MCF 10A (cell line): ENCODE measurements around the gene LDB1. TPM values are rescaled to one million over a fixed set of nuclear protein-coding genes. Genes with fewer than 3 reads are reported as not detected.
A peak's percentile ranks its signal among the peaks of the same experiment; 100 is the strongest.

ENCODE experiments used
- BruUV-seq: library from RNA; stranded (reverse); fragments of 400-500 nt; replicated peaks from 2 replicates; lab custom pipeline; 2021; lab: Mats Ljungman, UMichigan
- CTCF ChIA-PET: fragments of 300-600 bp; sonication (Branson Sonifier 250); formaldehyde crosslinking; extraction: SDS; loops from one replicate; lab custom pipeline; 2021; ENCODE audit warnings: antibody characterized with exemption, inconsistent platforms; lab: Yijun Ruan, JAX
- POLR2A ChIA-PET: fragments of 300-600, 350-650 bp; sonication (Branson Sonifier 250); formaldehyde crosslinking; extraction: SDS; loops from one replicate; lab custom pipeline; 2020; ENCODE audit warnings: antibody characterized with exemption, inconsistent platforms; lab: Yijun Ruan, JAX
- DNase-seq: peaks from one replicate; pipeline ENCODE4 v3.0.0-alpha.2; 2018; ENCODE audit not compliant: unreplicated experiment
- H3K27ac Mint-ChIP-seq: one replicate; pipeline ENCODE4 v1.8.0; 2022; ENCODE audit warnings: mild to moderate bottlenecking, low read depth, mixed read lengths; ENCODE audit not compliant: unreplicated experiment
- H3K27me3 Mint-ChIP-seq: one replicate; pipeline ENCODE4 v1.8.0; 2022; ENCODE audit warnings: mixed read lengths; ENCODE audit not compliant: insufficient read depth, unreplicated experiment
- H3K36me3 Mint-ChIP-seq: one replicate; pipeline ENCODE4 v1.8.0; 2022; ENCODE audit warnings: mild to moderate bottlenecking, moderate library complexity, mixed read lengths; ENCODE audit not compliant: insufficient read depth, unreplicated experiment
- H3K4me1 Mint-ChIP-seq: one replicate; pipeline ENCODE4 v1.8.0; 2022; ENCODE audit warnings: mixed read lengths; ENCODE audit not compliant: insufficient read depth, unreplicated experiment
- H3K4me3 Mint-ChIP-seq: one replicate; pipeline ENCODE4 v1.8.0; 2022; ENCODE audit warnings: mild to moderate bottlenecking, moderate library complexity, mixed read lengths; ENCODE audit not compliant: unreplicated experiment
- H3K9me3 Mint-ChIP-seq: one replicate; pipeline ENCODE4 v1.8.0; 2022; ENCODE audit warnings: mixed read lengths; ENCODE audit not compliant: unreplicated experiment
- intact Hi-C: fragments of 100-400 bp; cut with micrococcal nuclease; formaldehyde crosslinking; loops from 2 replicates; pipeline ENCODE4 v1.14.1; 2022
- total RNA-seq: library from RNA; stranded (reverse); gene quantifications from 2 replicates; pipeline ENCODE4 v1.2.3, GENCODE V29; 2022
- TF ChIP-seq, protein P1 (sequence below): fragments of 200-600 bp; IDR thresholded peaks from one replicate; pipeline ENCODE4 v1.8.0; 2022; ENCODE audit warnings: antibody characterized with exemption, mild to moderate bottlenecking; ENCODE audit not compliant: unreplicated experiment

Gene LDB1
- total RNA-seq, 1 experiment from 2014 or later = 28.9 TPM

DNA sequence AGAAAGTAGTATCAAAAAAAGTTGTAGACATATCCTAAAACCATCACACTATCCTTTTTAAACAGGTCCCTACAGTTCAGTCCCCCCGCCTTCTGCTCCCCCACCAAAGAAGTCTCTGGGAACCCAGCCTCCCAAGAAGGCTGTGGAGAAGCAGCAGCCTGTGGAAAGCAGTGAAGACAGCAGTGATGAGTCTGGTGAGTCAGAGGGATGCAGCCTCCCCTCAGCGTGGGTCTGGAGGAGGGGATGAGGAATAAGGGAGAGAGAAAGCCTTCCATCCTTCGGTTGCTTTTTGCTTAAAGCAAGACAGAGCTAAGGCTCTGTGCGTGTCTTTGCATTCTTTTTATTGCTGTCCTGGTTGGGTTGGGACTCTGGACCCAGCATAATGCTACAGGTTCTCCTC is 39.7 kb upstream of the LDB1 start:
- TF ChIP-seq, protein P1, sequence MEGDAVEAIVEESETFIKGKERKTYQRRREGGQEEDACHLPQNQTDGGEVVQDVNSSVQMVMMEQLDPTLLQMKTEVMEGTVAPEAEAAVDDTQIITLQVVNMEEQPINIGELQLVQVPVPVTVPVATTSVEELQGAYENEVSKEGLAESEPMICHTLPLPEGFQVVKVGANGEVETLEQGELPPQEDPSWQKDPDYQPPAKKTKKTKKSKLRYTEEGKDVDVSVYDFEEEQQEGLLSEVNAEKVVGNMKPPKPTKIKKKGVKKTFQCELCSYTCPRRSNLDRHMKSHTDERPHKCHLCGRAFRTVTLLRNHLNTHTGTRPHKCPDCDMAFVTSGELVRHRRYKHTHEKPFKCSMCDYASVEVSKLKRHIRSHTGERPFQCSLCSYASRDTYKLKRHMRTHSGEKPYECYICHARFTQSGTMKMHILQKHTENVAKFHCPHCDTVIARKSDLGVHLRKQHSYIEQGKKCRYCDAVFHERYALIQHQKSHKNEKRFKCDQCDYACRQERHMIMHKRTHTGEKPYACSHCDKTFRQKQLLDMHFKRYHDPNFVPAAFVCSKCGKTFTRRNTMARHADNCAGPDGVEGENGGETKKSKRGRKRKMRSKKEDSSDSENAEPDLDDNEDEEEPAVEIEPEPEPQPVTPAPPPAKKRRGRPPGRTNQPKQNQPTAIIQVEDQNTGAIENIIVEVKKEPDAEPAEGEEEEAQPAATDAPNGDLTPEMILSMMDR = no peak
- CTCF ChIA-PET = interaction anchor here (0.6 to 5.3 kb wide), 7 partner anchors 9 to 945 kb away, joined by 3 to 31 read pairs (median 6); no protein-coding TSS in a partner anchor
- Mint-ChIP-seq H3K27ac (no peak overlapping the region), H3K36me3 (peaks cover 88% of the 10 kb centered on the region), H3K27me3 (no peaks in the 10 kb centered on the region), H3K4me3 (no peak overlapping the region), H3K4me1 (no peaks in the 10 kb centered on the region), H3K9me3 (no peaks in the 10 kb centered on the region)
- intact Hi-C loops = no loop called here
- no TSS peak for BruUV-seq
- POLR2A ChIA-PET = no interaction called here
- no peak for DNase-seq

DNA sequence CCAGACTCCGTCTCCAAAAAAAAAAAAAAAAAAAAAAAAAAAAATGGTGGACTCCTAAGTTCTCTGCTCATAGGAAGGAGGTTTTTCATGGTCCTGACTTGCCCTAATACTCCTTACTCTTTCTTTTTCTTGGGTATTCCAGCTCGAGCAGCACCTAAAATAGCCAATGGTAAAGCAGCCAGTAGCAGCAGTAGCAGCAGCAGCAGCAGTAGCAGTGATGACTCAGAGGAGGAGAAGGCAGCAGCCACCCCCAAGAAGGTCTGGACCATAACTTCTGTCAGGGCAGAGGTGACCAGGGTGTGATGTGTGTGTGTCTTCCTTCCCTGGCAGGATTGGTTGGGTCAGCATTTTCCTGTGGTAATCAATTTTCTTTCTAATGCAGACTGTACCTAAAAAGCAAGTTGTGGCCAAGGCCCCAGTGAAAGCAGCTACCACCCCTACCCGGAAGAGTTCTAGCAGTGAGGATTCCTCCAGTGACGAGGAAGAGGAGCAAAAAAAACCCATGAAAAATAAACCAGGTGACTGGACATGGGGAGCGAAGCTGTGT is 39.0 kb upstream of the LDB1 start:
- ChIA-PET CTCF (interaction anchor here (0.6 to 5.3 kb wide), 8 partner anchors 10 to 1255 kb away, joined by 3 to 31 read pairs (median 4); no protein-coding TSS in a partner anchor), POLR2A (no interaction called here)
- no peaks in the 10 kb centered on the region for H3K27me3 Mint-ChIP-seq
- DNase-seq = no peak
- no peaks in the 10 kb centered on the region for H3K9me3 Mint-ChIP-seq
- no peaks in the 10 kb centered on the region for H3K4me1 Mint-ChIP-seq
- BruUV-seq = no TSS peak
- TF ChIP-seq, protein P1 = no peak
- no peak overlapping the region for H3K27ac Mint-ChIP-seq
- H3K4me3 Mint-ChIP-seq = no peak overlapping the region
- peaks cover 95% of the 10 kb centered on the region for H3K36me3 Mint-ChIP-seq
- intact Hi-C loops = no loop called here

DNA sequence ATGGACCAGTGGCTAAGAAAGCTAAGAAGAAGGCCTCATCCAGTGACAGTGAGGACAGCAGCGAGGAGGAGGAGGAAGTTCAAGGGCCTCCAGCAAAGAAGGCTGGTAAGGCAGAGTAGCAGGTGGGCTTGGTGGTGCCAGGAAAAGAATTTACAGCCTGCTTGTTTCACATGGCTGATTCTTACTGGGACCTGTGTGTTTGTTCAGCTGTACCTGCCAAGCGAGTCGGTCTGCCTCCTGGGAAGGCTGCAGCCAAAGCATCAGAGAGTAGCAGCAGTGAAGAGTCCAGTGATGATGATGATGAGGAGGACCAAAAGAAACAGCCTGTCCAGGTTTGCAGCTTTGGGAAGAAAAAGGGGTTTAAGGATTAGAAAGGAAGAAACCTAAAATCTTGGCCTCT is 37.1 kb upstream of the LDB1 start:
- POLR2A ChIA-PET = interaction anchor here (0.6 to 1.8 kb wide), 5 partner anchors 12 to 344 kb away, joined by 3 to 5 read pairs (median 4); no protein-coding TSS in a partner anchor
- intact Hi-C loops = no loop called here
- CTCF ChIA-PET = interaction anchor here (0.7 to 5.3 kb wide), 5 partner anchors 12 to 562 kb away, joined by 3 to 31 read pairs (median 4); no protein-coding TSS in a partner anchor
- BruUV-seq = no TSS peak
- H3K4me3 Mint-ChIP-seq = no peak overlapping the region
- peaks cover 6% of the 10 kb centered on the region for H3K4me1 Mint-ChIP-seq
- TF ChIP-seq, protein P1 = no peak
- H3K27me3 Mint-ChIP-seq = no peaks in the 10 kb centered on the region
- H3K36me3 Mint-ChIP-seq = peaks cover 82% of the 10 kb centered on the region
- no peaks in the 10 kb centered on the region for H3K9me3 Mint-ChIP-seq
- no peak for DNase-seq
- peak overlapping the region; percentile 20 for H3K27ac Mint-ChIP-seq

DNA sequence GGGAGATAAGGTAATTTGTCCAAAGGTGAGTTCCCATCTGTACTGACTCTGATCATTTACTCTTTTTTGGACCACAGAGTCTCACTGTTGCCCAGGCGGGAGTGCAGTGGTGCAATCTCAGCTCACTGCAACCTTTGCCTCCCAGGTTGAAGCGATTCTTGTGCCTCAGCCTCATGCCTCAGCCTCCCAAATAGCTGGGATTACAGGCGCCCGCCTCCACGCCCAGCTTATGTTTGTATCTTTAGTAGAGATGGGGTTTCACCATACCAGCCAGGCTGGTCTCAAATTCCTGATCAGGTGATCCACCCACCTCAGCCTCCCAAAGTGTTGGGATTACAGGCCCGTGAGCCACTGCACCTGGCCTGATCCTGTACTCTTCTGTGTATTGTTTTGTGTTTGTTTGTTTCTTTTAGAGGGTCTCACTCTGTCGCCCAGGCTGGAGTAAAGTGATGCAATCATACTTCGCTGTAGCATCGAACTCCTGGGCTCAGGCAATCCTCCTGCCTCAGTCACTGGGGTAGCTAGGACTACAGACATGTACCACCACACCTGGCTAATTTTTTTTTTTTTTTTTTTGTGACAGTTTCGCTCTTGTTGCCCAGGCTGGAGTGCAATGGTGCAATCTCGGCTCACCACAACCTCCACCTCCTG is 34.4 kb upstream of the LDB1 start:
- ChIA-PET CTCF (interaction anchor here (1.3 kb wide), 1 partner anchor 14 kb away, joined by 4 read pairs; no protein-coding TSS in a partner anchor), POLR2A (interaction anchor here (0.6 to 2.2 kb wide), 4 partner anchors 11 to 336 kb away, joined by 3 to 8 read pairs (median 4); partner anchors contain the start of genes GBF1 and OGA)
- no peak for DNase-seq
- Mint-ChIP-seq H3K4me1 (peaks cover 14% of the 10 kb centered on the region), H3K9me3 (no peaks in the 10 kb centered on the region), H3K4me3 (peak overlapping the region; percentile 75), H3K36me3 (peaks cover 66% of the 10 kb centered on the region), H3K27ac (no peak overlapping the region), H3K27me3 (no peaks in the 10 kb centered on the region)
- TF ChIP-seq, protein P1 = no peak
- intact Hi-C loops = no loop called here
- BruUV-seq = no TSS peak
